Heart left ventricle (tissue), 13 donors: ENCODE data around the gene RFNG.

Source experiments
- CTCF ChIP-seq, 12 donors: fragments of 200-600 bp; sonication (generic) in 4 of 12; IDR thresholded peaks; one replicate each; pipeline versions ENCODE4 v1.5.0 to v1.8.0; 2018 to 2022; ENCODE audit warnings: antibody characterized with exemption in 12 of 12, mild to moderate bottlenecking in 5 of 12
- POLR2A ChIP-seq, 2 donors: fragments of 450-650 bp; IDR thresholded peaks; one replicate each; pipeline ENCODE4 v1.6.1; 2017; ENCODE audit warnings: antibody characterized with exemption in 2 of 2, mild to moderate bottlenecking in 2 of 2, moderate library complexity in 2 of 2
- donor health status: ischemic (EF 13 %, LVEDD 7.1; RV severe dilation, severe dysfunction).
- donor health status: DM: no; HTN: yes; CAD: no.
- donor health status: DM: no; HTN: no; CAD: no.
- donor health status: ischemic (EF 25% LVEDD 6.9; RV normal size, moderate dysfunction).
- donor health status: ischemic (EF 25% LVEDD 5.7; RV mildly dilated, moderate dysfunction).
- donor health status: ischemic (EF 35%, LVEDD 5.7; RV mildly dilated, moderate dysfunction).
- donor health status: nonischemic (EF 11% LVEDD 7.7; RV severe dilation, severe dysfunction).
- donor health status: DM: yes; HTN: yes; CAD: no.
- donor health status: PGD.
- donor health status: ischemic (EF 29% LVEDD 5.4; RV normal size, mild dysfunction).
- donor health status: nonischemic (EF 23%, LVEDD 6.1; RV moderate dilation, normal function).

DNA sequence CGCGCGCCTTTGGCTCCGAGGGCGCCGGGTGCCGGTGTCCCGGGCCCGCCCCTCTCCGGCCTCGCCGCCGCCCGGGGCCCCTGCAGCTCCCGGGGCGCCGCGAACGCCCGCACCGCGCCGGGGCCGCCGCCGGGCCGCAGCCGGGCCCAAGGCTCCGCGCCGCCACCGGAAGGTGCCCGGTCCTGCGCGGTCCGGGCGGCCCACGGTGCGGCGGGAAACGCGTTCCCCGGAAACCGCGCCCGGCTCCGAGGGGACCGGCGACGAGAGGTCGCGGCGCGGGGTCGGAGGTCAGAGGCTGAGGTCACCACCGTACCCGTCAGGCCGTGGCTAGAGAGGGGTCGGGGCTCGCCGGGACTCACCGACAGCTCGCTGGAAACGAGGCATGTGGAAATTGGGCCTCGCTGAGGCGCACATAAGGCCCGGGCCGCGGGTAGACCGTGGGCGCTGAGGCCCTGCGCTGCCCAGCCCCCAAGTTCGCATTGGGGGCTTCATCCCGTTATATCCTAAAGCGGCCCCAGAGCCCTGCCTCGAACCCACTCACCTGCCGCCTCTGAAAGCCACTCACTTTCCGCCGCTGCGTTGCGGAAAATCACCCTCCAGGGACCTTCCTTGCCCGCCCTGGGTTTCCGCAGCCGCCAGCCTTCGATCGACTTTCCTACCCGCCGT lies 14.2 kb upstream of the RFNG start, which contains the start of gene DUS1L:
- TF ChIP-seq CTCF (IDR thresholded peaks at IDR 0.05) (no peak), POLR2A (IDR thresholded peaks at IDR 0.05) (peak in 1 of 2 donors; percentile 50)
